DMS114 treated with DMSO at 0.1 percent for 48 hours (cell line): ENCODE measurements around the gene ZMAT1.
A peak's percentile ranks its signal among the peaks of the same experiment; 100 is the strongest.
"Not testable (repeated sequence)": the region's sequence is repeated elsewhere in the genome, so short reads cannot be mapped to it uniquely, and the experiment has no call there.

ENCODE experiments used
- DNase-seq: peaks from one replicate; lab custom pipeline; 2025; ENCODE audit not compliant: unreplicated experiment; lab: John Stamatoyannopoulos, UW

The ZMAT1 gene

GRCh38 chrX:101931488-101932248 is at the start of gene ZMAT1:
ZMAT1 (minus strand) TSS chrX:101932027; CDS start chrX:101932008, 19 bp downstream.
- peak; percentile 90 for DNase-seq

GRCh38 chrX:101977106-101977505 is 45.3 kb upstream of the ZMAT1 start:
- DNase-seq = no peak

- no peak for DNase-seq
Measured at GRCh38 chrX:101973066-101973465, 41.2 kb upstream of the ZMAT1 start.

GRCh38 chrX:101964923-101965539 is 33.2 kb upstream of the ZMAT1 start:
- DNase-seq = not testable (repeated sequence)

- no peak for DNase-seq
Measured at GRCh38 chrX:101958139-101958538, 26.3 kb upstream of the ZMAT1 start.

- DNase-seq = no peak
Measured at GRCh38 chrX:101957174-101957573, 25.3 kb upstream of the ZMAT1 start.

GRCh38 chrX:101956556-101956955 is 24.7 kb upstream of the ZMAT1 start:
- no peak for DNase-seq

GRCh38 chrX:101950581-101950980 is 18.8 kb upstream of the ZMAT1 start:
- no peak for DNase-seq

- no peak for DNase-seq
Measured at GRCh38 chrX:101932249-101932570, 383 bp upstream of the ZMAT1 start.

- DNase-seq = peak; percentile 14
Measured at GRCh38 chrX:101931136-101931487, 715 bp downstream of the ZMAT1 start.

- no peak for DNase-seq
Measured at GRCh38 chrX:101925733-101926132, 6.1 kb downstream of the ZMAT1 start.

GRCh38 chrX:101918751-101919150 is 13.1 kb downstream of the ZMAT1 start:
- no peak for DNase-seq

- no peak for DNase-seq
Measured at GRCh38 chrX:101906136-101906796, 25.6 kb downstream of the ZMAT1 start.

GRCh38 chrX:101904996-101905395 is 26.8 kb downstream of the ZMAT1 start:
- DNase-seq = no peak
